SHP77 (cell line): ENCODE results near the gene PXDN.
A peak's percentile ranks its signal among the peaks of the same experiment; 100 is the strongest.

Source experiments
- DNase-seq, 2 experiments: peaks; one replicate each; lab custom pipeline; 2025; lab: John Stamatoyannopoulos, UW

Gene PXDN

GRCh38 chr2:1613078-1613445, 131.3 kb downstream of the PXDN start:
- DNase-seq: no peak

GRCh38 chr2:1612391-1613077, 131.8 kb downstream of the PXDN start:
- DNase-seq: no peak

GRCh38 chr2:1611886-1612285, 132.4 kb downstream of the PXDN start:
- DNase-seq: no peak

- DNase-seq: no peak
These were observed 134.2 kb downstream of the PXDN start for GRCh38 chr2:1610096-1610485.

- DNase-seq: peak in 1 of 2 experiments; percentile 53
These were observed 134.7 kb downstream of the PXDN start for GRCh38 chr2:1609485-1610095.

- peak in 1 of 2 experiments; percentile 52 for DNase-seq
These were observed 135.3 kb downstream of the PXDN start for GRCh38 chr2:1609040-1609439.

- DNase-seq: peak in 1 of 2 experiments; percentile 47
These were observed 136.2 kb downstream of the PXDN start for GRCh38 chr2:1607971-1608688.

GRCh38 chr2:1607236-1607920, 136.9 kb downstream of the PXDN start:
- DNase-seq: no peak

- DNase-seq: no peak
These were observed 137.7 kb downstream of the PXDN start for GRCh38 chr2:1606421-1607235.

- DNase-seq: peak in 1 of 2 experiments; percentile 57
These were observed 138.3 kb downstream of the PXDN start for GRCh38 chr2:1606046-1606400.

GRCh38 chr2:1605102-1606045, 138.9 kb downstream of the PXDN start:
- peak; percentile 95 to 98 for DNase-seq

- DNase-seq: no peak
These were observed 140.8 kb downstream of the PXDN start for GRCh38 chr2:1603521-1603920.

- no peak for DNase-seq
These were observed 141.3 kb downstream of the PXDN start for GRCh38 chr2:1603059-1603458.

- DNase-seq: no peak
These were observed 141.9 kb downstream of the PXDN start for GRCh38 chr2:1602278-1603010.

- no peak for DNase-seq
These were observed 142.6 kb downstream of the PXDN start for GRCh38 chr2:1601471-1602277.

GRCh38 chr2:1601067-1601412, 143.3 kb downstream of the PXDN start:
- no peak for DNase-seq

GRCh38 chr2:1600191-1601066, 143.9 kb downstream of the PXDN start:
- DNase-seq: no peak
